ENCODE data around the gene FXYD7.

DNA sequence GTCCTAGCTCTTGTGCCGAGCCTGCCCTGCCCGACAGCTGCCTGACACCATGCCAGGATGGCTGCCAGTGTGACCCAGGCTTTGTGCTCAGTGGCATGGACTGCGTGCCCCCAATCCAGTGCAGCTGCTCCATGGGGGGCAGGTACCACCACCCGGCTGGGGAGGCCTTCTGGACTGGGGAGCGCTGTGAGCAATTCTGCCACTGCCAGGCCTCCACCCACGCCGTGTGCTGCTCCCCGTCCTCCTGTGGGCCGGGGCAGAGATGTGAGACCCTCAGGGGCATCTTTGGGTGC, 36.8 kb upstream of the FXYD7 start:
- TF ChIP-seq, protein P1, sequence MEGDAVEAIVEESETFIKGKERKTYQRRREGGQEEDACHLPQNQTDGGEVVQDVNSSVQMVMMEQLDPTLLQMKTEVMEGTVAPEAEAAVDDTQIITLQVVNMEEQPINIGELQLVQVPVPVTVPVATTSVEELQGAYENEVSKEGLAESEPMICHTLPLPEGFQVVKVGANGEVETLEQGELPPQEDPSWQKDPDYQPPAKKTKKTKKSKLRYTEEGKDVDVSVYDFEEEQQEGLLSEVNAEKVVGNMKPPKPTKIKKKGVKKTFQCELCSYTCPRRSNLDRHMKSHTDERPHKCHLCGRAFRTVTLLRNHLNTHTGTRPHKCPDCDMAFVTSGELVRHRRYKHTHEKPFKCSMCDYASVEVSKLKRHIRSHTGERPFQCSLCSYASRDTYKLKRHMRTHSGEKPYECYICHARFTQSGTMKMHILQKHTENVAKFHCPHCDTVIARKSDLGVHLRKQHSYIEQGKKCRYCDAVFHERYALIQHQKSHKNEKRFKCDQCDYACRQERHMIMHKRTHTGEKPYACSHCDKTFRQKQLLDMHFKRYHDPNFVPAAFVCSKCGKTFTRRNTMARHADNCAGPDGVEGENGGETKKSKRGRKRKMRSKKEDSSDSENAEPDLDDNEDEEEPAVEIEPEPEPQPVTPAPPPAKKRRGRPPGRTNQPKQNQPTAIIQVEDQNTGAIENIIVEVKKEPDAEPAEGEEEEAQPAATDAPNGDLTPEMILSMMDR (conservative IDR thresholded peaks at IDR 0.05 in 1 of 2, IDR thresholded peaks at IDR 0.05 in 1 of 2; ENCODE audit: extremely low read depth in 1 of 2, insufficient read depth in 1 of 2, low read depth in 1 of 2, low read length in 2 of 2) = no peak
- TF ChIP-seq EZH2 (IDR thresholded peaks at IDR 0.05; ENCODE audit: borderline replicate concordance, low read length) = no peak
